D341Med (cell line): ENCODE results near the gene CCPG1.
A peak's percentile ranks its signal among the peaks of the same experiment; 100 is the strongest.
"Not testable (repeated sequence)": the region's sequence is repeated elsewhere in the genome, so short reads cannot be mapped to it uniquely, and the experiment has no call there.

Source experiments
- DNase-seq: peaks from one replicate; pipeline ENCODE4 v3.0.0; 2012; ENCODE audit warnings: low spot score

The CCPG1 gene, protein sequence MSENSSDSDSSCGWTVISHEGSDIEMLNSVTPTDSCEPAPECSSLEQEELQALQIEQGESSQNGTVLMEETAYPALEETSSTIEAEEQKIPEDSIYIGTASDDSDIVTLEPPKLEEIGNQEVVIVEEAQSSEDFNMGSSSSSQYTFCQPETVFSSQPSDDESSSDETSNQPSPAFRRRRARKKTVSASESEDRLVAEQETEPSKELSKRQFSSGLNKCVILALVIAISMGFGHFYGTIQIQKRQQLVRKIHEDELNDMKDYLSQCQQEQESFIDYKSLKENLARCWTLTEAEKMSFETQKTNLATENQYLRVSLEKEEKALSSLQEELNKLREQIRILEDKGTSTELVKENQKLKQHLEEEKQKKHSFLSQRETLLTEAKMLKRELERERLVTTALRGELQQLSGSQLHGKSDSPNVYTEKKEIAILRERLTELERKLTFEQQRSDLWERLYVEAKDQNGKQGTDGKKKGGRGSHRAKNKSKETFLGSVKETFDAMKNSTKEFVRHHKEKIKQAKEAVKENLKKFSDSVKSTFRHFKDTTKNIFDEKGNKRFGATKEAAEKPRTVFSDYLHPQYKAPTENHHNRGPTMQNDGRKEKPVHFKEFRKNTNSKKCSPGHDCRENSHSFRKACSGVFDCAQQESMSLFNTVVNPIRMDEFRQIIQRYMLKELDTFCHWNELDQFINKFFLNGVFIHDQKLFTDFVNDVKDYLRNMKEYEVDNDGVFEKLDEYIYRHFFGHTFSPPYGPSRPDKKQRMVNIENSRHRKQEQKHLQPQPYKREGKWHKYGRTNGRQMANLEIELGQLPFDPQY

DNA sequence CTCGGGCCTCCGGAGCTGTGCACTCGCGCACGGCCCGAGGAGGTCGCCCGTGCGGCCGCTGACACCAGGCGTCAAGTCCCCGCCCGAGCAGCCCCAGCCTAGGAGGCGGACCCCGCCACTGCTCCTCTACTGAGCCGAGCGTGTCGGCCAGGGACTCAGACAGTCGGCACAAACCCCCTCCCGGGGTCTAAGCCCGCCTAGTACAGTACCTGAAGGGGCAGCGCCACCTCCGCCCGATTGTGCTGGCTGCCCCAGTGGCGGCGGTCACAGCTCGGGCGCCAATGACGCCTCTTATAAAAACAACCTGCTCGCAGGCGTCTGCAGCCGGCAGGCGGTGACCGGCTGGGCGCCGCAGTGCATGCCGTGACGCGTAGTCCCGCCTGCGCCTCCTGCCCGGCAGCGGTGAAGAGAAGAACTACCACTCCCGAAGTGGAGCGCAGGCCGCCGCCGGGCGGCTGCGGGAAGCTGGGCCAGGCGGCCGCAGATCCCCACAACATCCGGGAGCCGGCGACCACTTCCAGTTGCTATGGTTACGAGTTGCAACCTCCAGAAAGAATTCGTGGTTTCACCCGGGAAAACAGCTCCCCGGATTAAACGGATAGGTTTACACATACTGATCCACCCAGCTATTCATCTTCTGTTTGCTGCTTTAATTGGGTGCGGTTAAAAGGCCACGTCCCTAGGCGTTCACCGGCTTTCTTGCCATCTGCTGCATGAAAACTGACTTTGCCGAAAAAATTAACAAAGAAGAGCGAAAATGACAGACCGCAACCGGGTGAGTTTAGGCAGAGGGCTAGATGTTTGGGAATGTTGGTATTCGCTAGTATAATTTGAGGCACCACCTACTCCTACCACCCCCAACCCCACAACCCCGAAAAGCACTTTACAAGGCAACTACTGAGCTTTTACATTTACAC lies at the start of gene CCPG1, which contains the start of gene PIERCE2:
Gene CCPG1 (minus strand): TSS at position 348 of the 917 bp plus-strand sequence. CDS start 18,935 bp downstream, outside the sequence.
Gene PIERCE2 (plus strand): TSS at position 484 of the 917 bp plus-strand sequence. CDS start 274 bp downstream, at position 758.
- DNase-seq, result peak; percentile 95

DNA sequence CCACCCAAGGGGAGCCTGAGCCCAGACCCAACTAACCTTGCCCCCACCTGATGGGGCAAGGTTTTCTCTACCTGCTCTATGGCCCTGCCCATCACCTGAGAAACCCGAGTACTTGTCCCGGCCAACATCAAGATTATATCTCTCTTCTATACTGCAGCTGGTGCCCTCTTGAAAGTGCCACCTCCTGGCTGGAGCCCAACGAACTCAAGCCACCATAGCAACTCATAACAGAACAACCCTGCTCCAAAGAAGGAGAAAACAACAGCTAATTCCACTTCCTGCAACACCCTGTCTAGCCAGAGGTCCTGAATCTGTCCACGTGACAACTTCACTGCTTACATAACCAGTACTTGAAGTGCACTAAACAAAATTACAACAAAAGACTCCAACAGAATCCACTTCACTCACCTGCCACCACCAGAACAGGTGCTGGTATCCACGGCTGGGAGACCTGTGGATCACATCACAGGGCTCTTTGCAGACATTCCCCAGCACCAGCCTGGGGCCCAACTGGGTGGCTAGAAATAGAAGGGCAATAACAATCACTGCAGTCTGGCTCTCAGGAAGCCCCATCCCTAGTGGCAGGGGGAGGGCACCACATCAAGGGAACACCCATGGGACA lies 49.4 kb upstream of the CCPG1 start:
- no peak for DNase-seq

DNA sequence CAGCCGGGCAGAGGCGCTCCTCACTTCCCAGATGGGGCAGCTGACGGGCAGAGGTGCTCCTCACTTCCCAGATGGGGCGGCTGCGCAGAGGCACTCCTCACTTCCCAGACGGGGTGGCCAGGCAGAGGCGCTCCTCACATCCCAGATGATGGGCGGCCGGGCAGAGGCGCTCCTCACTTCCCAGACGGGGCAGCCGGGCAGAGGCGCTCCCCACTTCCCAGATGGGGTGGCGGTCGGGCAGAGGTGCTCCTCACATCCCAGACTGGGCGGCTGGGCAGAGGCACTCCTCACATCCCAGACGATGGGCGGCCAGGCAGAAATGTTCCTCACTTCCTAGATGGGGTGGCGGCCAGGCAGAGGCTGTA lies 38.9 kb upstream of the CCPG1 start:
- DNase-seq, result not testable (repeated sequence)

DNA sequence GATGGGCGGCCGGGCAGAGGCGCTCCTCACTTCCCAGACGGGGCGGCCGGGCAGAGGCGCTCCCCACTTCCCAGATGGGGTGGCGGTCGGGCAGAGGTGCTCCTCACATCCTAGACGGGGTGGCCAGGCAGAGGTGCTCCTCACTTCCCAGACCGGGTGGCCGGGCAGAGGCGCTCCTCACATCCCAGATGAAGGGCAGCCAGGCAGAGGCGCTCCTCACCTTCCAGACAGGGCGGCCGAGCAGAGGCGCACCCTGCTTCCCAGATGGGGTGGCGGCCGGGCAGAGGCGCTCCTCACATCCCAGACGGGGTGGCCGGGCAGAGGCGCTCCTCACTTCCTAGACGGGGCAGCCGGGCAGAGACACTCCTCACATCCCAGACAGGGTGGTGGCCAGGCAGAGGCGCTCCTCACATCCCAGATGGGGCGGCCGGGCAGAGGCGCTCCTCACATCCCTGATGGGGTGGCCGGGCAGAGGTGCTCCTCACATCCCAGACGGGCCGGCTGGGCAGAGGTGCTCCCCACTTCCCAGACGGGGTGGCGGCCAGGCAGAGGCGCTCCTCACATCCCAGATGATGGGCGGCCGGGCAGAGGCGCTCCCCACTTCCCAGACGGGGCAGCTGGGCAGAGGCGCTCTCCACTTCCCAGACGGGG lies 38.3 kb upstream of the CCPG1 start:
- DNase-seq, result not testable (repeated sequence)

- not testable (repeated sequence) for DNase-seq
Measured at GRCh38 chr15:55445936-55446335, 37.8 kb upstream of the CCPG1 start.

DNA sequence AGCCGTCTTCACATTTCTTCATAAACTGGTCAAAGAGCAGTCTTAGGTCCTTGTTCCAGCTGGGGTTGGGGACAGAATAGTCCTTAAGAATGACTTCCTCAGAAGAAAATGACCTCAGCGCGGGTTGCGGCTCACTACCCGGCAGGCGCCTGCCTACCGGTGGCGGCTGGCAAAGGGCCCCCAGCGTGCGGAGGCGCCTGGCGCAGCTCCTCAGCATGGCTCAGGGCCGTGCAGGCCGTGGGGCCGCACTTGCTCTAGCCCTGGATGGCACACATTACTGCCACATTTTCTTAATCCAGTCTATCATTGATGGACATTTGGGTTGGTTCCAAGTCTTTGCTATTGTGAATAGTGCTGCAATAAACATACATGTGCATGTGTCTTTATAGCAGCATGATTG lies 35.0 kb upstream of the CCPG1 start:
- not testable (repeated sequence) for DNase-seq

DNA sequence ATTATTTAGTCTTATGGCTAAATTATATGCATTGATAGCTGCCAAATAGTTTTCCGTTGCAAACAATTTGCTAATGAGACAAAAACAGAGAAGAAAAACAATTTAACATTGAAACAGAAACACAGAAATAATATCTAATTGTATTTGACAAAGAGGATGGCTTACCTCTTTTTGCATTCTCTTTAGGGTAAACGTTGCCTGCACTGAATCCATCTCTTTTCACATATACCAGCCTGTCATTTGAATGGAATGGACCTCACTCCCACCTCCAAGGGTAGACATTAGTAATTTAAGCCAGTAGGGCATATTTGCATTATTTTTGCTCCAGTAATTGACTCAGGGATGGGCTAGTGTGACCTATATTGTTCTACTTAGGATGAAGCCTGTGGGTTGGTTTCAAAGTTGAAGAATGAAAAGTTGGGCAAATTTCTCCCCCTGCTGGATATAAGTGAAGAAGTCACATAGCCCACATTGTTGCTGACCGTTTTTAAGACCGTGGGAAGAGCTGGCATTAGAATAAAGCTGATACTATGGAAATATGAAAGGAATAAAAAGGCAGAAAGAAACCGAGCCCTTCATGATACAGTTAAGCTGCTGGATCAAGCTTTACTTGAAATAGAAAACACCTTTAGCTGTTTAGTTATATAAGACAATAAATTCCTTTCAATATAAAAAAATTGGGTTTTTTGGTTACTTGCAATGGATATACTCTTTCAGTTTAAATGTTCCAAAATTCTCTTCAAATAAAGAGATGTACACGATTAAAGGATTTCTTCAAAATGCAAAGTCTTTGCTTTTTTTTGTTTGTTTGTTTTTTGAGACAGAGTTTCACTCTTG lies 27.0 kb upstream of the CCPG1 start:
- peak; percentile 60 for DNase-seq

GRCh38 chr15:55422089-55422488 lies 13.9 kb upstream of the CCPG1 start:
- DNase-seq, result no peak

DNA sequence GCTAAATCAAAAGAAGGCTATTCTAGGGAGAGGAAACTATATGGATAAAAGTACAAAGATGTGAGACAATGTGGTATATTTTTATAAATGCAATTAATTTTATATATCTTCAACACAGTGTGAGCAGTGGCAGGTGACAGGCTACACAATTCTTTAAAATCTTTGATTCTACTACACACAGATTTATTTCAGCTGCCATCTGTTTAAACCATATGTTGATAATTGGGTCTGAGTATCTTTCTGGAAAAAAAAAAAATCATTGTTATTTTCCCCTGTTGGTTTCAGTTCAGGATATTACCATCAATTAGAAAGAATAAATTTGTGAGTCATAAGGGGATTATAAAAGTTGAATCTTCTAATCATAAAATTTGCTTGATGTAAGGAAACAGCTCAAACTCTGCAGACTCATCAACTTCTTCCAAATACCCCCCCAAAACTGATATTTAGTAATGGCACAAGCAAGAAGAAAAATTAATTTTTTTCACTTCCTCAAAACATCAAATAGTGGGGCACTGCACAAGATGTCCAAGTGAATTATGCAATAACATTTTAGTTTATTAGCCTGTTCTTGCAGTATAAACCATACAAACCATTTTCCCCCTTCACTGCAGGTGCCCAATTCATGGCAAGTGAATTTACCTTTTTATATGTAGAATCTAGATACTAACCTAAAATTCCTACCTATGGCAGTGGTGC lies 12.2 kb upstream of the CCPG1 start:
- DNase-seq, result no peak

DNA sequence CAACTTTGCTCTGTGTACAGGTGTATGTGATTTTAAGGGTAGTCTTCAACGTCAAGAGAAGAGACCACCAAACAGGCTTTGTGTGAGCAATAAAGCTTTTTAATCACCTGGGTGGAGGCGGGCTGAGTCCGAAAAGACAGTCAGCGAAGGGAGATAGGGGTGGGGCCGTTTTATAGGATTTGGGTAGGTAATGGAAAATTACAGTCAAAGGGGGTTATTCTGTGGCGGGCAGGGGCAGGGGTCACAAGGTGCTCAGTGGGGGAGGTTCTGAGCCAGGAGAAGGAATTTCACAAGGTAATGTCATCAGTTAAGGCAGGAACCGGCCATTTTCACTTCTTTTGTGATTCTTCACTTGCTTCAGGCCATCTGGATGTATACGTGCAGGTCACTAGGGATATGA lies 9.5 kb upstream of the CCPG1 start:
- not testable (repeated sequence) for DNase-seq

GRCh38 chr15:55408976-55409375 lies 817 bp upstream of the CCPG1 start:
- not testable (repeated sequence) for DNase-seq

DNA sequence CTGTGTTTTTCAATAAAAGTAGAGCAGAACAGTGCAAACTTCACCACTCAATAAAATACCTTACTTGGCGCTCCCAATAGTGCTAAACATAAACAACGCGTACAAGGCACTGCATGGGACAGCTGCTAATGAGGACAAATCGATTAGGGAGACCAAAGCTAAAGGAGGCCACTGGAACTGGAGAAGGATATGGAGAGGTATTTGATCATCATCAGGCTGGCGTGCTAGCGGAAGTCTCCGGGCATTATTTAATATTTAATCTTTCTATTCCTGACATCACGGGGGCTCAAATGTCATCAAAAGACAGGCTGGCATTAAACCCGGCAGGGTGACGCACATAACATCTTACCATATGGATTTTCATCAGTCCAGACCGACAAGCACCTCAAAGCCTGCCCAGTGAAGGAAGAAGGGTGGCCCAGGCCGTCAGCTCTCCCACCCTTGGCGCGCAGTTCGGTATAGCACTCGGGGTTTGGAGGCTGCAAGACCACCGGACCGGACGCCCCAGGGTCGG lies 604 bp downstream of the CCPG1 start:
- DNase-seq, result no peak

- no peak for DNase-seq
Measured at GRCh38 chr15:55403531-55403930, 4.6 kb downstream of the CCPG1 start.

GRCh38 chr15:55402707-55403106 lies 5.5 kb downstream of the CCPG1 start:
- DNase-seq, result no peak

DNA sequence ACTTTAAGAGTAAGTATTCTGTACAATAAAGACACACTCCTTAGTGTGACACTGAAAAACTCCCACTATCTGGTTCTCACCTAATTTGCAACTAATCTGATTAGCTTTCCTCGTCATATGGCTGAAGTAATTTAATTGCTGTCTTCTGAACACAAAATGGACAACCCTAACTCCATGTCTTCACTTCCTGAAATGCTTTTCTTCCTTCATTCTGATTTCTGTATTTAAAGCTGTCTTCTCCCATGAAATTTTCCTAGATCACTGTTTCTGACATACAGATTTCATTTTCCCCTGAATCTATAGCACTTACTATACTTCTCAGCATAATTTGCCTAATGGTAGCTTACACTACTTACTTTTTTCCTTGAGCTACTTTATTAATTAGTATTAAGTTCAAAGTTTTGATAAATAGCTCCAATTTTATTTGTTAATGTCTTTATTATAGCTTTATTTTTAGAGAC lies 6.3 kb downstream of the CCPG1 start:
- DNase-seq, result no peak

GRCh38 chr15:55400050-55400449 lies 8.1 kb downstream of the CCPG1 start:
- DNase-seq, result not testable (repeated sequence)

- DNase-seq, result no peak
Measured at GRCh38 chr15:55398243-55398642, 9.9 kb downstream of the CCPG1 start.

GRCh38 chr15:55394694-55395093 lies 13.5 kb downstream of the CCPG1 start:
- DNase-seq, result no peak

DNA sequence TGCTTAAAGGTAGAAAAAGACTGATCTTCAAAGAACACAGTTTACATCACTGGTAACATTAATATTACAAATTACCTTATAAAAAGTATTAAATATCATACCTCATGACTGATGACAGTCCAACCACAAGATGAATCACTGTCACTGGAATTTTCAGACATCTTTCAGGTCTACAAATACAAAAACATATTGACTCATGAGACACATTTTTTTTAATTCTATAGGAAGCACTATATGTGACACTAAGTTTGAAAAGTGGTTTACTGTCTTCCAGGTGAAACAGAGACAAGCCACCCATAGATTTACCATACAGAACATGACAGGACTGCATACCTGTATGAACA lies 18.9 kb downstream of the CCPG1 start:
- DNase-seq, result no peak
